AG10803 (cell line): ENCODE data around the gene NXN.
A peak's percentile ranks its signal among the peaks of the same experiment; 100 is the strongest.
"Not testable (repeated sequence)": the region's sequence is repeated elsewhere in the genome, so short reads cannot be mapped to it uniquely, and the experiment has no call there.

Experiments used
- DNase-seq: peaks from one replicate; pipeline ENCODE4 v3.0.0; 2010; ENCODE audit warnings: low read depth
- H3K4me3 ChIP-seq: 2 replicates; pipeline ENCODE4 v1.5.1; 2011; ENCODE audit warnings: mild to moderate bottlenecking, low read length, control low read depth
- TF ChIP-seq, protein P1 (sequence below): conservative IDR thresholded peaks from 2 replicates; pipeline ENCODE4 v1.5.1; 2011; ENCODE audit warnings: mild to moderate bottlenecking, low read length, control low read depth, inconsistent platforms

NXN gene

DNA sequence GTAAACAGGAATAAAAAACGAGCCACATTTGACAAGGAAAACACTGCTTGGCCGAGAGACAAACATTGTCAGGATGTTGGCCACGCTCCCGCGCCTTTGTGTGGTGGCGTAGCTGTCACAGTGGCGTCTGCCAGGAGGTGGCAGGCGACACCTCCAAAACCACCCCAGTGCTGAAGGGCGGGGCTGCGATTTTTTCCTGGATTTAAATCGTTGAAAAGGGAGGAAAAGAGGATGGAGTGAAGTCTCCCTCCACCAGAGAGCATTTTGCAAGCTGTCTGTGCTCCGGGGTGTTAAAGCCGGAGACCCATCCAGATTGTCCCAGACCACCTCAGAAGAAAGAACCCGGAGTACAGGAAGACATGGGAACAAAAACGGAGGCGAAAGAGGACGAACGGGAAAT lies 184.7 kb downstream of the NXN start:
- peak overlapping the region; percentile 25 for H3K4me3 ChIP-seq
- TF ChIP-seq, protein P1, sequence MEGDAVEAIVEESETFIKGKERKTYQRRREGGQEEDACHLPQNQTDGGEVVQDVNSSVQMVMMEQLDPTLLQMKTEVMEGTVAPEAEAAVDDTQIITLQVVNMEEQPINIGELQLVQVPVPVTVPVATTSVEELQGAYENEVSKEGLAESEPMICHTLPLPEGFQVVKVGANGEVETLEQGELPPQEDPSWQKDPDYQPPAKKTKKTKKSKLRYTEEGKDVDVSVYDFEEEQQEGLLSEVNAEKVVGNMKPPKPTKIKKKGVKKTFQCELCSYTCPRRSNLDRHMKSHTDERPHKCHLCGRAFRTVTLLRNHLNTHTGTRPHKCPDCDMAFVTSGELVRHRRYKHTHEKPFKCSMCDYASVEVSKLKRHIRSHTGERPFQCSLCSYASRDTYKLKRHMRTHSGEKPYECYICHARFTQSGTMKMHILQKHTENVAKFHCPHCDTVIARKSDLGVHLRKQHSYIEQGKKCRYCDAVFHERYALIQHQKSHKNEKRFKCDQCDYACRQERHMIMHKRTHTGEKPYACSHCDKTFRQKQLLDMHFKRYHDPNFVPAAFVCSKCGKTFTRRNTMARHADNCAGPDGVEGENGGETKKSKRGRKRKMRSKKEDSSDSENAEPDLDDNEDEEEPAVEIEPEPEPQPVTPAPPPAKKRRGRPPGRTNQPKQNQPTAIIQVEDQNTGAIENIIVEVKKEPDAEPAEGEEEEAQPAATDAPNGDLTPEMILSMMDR = peak; percentile 79
- DNase-seq = peak; percentile 79

DNA sequence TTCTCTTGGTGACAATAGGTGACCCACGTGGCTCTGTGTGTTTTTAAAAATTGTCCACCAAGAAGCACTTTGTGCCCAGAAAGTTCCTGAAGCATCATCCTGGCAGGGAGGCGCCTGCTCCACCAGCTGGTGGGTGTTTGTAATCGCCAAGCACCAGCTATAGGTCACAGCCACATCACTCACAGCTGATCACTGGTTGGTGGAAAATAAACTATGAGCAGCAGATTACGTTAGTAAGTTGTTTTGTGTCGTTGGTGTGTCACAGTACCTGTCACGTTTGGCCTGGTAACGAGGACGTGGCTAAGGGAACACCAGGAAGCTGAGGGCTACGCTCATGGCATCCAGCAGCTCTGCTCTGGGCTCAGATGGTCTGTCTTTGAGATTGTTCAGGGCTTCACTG lies 187.3 kb downstream of the NXN start:
- TF ChIP-seq, protein P1 = no peak
- DNase-seq = no peak
- no peak overlapping the region for H3K4me3 ChIP-seq

DNA sequence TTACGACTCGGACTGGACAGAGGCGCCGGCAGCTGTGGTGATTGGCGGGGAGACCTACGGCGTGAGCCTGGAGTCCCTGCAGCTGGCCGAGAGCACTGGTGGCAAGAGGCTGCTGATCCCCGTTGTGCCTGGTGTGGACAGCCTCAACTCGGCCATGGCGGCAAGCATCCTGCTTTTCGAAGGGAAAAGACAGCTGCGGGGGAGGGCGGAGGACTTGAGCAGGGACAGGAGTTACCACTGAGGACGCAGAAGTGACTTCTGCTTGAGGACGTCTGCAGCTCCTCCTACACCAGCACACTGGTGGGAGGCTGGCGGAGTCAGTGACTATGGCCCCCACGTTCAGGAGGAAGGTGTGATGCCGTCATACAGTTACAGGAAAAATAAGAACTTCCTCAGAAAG lies 187.7 kb downstream of the NXN start:
- TF ChIP-seq, protein P1 = no peak
- DNase-seq = no peak

DNA sequence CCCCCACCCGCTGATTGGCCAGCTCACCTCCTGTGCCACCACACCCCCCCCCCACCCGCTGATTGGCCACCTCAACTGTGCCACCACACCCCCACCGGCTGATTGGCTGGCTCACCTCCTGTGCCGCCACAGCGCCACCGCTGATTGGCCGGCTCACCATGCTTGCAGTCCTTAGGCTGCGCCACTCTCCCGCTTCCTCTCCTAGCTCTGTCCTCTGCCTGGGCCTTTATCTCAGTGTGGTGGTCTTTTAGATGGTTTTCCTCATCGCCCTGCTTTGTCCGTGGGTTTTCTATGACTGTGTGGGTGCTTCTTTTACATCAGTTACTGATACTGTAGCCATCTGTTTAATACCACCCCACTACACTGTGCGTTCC lies 188.7 kb downstream of the NXN start:
- H3K4me3 ChIP-seq, DNase-seq: not testable (repeated sequence)

More for the DNA sequence above, 187.7 kb downstream of the NXN start:
- H3K4me3 ChIP-seq = no peak overlapping the region

DNA sequence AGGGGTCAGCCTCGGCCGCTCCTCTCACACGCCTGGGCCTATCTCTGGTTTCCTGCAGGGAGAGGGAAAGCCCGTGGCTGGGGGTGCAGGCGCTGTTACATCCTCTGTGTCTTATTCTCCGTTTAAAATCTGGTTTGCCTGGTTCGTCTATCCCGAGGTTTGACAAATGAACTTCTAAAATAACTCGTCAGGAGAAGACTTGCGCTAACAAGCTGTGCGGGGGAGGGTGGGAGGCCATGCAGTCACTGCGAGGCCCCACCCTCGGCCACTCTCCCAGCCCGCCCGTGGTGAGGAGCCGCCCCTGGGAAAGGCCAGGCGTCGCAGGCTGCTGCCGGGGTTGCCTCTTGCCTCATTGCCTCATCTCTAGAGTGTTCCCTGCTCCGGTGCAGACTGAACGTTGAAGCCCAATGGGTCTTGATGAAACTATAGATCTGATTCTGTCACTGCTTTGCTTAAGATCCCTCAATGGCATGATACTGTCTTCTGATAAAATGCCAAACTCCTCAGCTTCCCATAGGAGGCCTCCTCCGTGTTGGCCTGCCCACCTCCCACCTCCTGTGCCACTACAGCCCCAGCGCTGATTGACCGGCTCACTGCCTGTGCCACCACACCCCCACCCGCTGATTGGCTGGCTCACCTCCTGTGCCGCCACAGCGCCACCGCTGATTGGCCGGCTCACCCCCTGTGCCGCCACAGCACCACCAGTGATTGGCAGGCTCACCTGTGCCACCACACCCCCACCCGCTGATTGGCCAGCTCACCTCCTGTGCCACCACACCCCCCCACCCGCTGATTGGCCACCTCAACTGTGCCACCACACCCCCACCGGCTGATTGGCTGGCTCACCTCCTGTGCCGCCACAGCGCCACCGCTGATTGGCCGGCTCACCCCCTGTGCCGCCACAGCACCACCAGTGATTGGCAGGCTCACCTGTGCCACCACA lies 189.4 kb downstream of the NXN start:
- DNase-seq, H3K4me3 ChIP-seq: not testable (repeated sequence)

DNA sequence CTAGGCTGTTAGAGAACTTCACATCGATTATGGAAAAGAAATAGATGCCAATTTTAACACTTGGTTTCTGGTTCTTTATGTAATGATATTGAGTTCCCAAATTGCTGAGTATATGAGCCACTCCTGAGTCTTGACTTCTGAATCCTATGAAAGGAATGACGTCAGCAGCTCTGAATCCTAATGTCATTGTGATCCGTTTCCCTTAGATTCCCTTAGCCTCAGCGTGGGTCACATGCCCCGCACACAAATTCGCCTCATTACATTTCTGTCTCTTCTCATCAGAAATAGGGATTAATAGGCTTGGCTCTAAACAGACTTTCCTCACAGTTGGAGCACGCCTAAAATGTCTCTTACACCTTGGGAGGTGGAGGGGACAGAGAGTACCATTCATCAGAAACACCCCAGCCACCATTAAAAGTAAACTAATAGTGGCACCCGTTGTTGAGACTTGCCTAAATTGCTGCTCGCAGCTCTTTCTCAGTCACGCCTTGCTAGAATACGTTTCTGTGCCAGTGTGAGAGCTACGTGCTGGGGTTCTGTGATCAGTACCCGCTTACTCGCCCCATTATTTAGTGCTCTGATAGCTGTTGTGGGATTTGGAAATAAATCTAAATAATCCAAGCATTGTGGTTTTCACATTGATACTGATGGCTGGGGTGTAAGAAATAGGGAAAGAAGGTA lies 190.3 kb downstream of the NXN start:
- no peak for DNase-seq
- TF ChIP-seq, protein P1 = no peak
- no peak overlapping the region for H3K4me3 ChIP-seq

DNA sequence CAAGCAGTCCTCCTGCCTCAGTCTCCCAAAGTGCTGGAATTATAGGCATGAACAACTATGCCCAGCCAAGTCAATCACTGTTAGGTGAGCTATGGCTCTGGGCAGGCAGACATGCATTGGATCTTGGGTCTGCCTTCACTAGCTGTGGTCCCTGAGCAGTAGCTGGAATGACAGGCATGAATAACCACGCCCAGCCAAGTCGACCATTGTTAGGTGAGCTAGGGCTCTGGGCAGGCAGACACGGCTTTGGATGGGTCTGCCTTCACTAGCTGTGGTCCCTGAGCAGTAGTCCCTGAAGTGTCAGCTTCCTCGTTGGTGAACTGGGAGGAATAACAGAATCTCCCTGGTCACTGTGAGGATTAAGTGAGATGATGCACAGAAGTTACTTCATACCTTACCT lies 191.0 kb downstream of the NXN start:
- no peak for DNase-seq
- H3K4me3 ChIP-seq = no peak overlapping the region
- TF ChIP-seq, protein P1 = no peak

DNA sequence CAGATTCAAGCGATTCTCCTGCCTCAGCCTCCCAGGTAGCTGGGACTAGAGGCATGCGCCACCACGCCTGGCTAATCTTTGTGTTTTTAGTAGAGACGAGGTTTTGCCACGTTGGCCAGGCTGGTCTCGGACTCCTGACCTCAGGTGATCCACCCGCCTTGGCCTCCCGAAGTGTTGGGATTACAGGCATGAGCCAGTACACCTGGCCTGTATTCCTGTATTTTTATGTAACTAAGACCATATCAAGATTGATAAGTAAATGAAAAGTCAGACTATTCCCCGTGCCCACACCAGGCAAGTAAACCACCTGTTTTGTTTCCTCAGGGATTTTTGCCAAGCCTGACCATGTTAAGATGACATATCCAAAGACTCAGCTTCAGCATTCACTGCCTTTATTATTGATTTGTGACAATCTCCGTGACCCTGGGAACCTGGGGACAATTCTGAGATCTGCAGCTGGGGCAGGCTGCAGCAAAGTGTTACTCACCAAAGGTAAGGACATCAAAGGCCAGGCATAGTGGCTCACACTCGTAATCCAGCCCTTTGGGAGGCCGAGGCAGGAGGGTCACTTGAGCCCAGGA lies 191.8 kb downstream of the NXN start:
- no peak overlapping the region for H3K4me3 ChIP-seq
- no peak for DNase-seq
- TF ChIP-seq, protein P1 = no peak

DNA sequence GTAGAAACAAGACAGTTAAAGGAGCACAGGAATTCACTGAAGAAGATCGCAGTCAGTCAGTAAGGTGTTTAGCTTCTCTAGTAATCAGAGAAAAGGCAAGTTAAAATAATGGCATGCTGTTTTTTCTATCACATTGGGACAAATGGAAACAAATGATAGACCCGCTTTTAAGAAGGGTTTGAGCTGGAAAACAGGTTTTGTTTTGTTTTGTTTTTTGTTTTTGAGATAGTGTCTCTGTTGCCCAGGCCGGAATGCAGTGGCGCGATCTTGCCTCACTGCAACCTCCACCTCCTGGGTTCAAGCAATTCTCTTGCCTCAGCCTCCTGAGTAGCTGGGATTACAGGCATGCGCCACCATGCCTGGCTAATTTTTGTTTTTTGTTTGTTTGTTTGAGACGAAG lies 193.7 kb downstream of the NXN start:
- DNase-seq, H3K4me3 ChIP-seq: not testable (repeated sequence)
